ENCODE results near the gene MEX3D.

MEX3D gene

DNA sequence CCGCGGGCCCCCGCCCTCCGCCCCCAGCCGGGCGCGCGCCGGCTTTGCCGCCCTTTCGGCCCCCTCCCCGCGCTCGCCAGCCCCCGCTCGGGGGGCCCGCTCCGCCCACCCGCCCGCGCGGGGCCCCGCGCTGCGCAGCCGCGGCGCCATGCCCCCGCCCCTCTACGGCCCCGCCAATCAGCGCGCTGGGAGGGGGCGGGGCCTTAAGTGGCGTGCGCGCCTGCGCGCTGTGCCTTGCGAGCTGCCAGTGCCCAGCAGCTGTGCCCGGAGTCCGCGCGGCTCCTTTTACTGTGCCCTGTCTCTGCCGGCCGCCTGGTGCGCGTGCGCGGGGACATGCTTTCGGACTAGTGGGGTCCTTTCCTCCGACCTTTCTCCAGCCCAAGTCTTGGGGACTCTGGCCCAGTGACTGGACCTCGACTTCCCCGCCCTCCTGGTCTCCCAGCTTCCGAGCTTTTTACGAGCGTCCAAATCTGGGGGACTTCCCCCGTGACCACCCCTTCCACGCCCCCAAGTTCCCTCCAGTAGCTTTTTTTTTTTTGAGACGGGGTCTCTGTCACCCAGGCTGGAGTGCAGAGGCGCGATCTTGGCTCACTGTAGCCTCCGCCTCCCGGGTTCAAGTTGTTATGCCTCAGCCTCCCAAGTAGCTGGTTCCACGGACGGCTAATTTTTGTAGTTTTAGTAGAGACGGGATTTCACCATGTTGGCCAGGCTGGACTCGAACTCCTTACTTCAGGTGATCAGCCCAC is 24.8 kb upstream of the MEX3D start, which contains the start of gene MBD3:
Gene MBD3 (minus strand): TSS at position 111 of the 746 bp plus-strand sequence. CDS start 234 bp downstream, outside the sequence.
- peak in 1 of 2 experiments; percentile 32 for DNase-seq

- DNase-seq: peak in 1 of 2 experiments; percentile 6
These were observed 24.1 kb upstream of the MEX3D start for GRCh38 chr19:1592024-1592754.

DNA sequence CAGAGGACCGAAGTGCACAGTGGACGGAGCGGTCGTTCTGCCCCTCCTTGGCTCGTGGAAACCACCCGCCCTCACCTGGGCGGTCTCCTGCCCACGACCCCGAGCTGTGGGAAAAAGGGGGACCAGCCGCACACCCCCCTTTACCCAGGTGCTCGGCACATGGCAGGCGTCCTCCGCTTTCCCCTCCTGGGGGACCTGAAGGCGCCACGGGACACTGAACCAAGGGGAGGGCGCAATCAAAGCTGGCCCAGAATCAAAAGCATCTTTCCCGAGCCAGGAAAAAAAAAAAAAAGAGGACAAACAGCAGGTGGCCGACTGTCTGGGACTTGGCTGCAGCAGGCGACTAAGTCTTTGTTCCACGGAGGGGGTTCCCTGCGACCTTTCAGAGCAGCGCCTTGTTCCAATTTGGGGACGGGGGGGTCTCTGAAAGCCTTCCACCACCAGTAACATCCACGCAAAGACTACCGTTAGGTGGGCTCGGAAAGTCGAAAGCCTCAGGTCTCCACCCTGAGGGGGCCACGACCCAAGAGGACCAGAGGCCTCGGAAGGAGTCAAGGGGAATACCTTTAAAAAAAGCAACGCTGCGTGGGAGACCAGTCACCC is 23.4 kb upstream of the MEX3D start:
- peak in 1 of 2 experiments; percentile 1 for DNase-seq

GRCh38 chr19:1590641-1591397 is 22.7 kb upstream of the MEX3D start:
- no peak for DNase-seq

- no peak for DNase-seq
These were observed 19.7 kb upstream of the MEX3D start for GRCh38 chr19:1587872-1588271.

DNA sequence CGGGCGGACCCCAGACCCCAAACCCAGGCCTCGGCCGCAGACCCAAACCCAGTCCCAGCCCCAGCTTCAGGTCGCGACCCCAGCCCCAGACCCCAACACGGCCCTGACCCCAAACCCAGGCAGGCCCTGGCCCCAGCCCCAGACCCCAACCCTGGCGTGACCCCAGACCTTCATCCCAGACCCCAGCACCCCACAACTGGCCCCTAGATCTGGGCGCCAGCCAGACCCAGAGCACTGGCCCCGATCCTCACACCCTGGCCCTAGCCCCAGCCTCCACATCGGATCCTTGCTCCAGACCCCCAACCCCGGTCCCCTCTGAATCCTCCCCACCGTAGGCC is 17.1 kb upstream of the MEX3D start:
- no peak for DNase-seq

DNA sequence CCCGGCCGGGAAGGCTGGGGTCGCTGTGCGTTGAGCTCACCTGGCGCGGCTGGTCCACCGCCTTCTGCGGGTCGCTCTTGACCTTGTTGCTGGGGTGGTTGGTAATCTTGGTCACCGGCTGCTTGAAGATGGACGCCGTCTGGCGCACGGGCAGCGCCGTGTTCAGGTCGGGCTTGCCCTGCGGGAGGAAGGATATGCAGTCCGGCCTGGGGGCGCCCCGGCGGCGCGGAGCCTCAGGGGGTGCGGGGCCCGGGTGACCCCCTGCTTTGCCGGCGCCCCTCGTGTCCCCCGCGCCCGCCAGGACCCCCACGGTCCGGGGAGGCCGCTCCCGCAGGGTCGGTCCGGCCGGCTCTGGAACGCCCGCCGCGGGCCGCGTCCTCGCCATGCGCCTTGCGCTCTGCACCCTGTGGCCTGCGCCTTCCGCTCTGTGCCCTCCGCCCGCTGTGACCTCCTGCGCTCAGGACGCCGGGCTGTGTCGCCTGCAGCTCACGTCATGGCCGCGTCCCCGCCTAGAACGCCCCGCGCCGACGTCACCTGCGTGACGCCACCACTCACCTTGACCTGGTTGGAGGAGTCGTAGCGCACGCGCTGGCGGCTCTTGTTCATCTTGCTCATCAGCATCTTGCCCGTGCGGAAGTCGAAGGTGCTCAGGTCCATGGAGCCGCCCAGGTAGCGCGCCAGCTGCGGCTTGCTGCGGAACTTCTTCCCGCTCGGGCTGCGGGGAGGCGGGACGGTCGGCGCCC is 16.5 kb upstream of the MEX3D start:
- no peak for DNase-seq

DNA sequence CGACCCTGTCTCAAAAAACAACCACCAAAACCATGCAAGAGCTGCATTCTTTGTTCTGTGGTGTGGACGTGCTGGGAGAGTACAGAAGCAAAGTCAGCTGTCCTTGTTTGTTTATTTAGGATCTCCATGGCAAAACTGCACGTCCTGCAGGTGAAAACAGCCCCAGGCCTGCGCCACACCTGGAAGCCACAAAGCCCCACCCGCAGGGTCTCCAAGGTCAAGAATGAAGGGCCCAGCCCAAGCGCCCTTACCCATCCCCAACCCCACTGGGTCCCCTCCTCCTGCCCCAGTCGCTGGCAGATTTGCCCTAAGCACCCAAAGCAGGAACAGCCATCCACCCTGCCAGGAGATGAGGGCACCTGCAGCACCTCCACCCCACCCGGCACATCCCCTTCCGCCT is 14.1 kb upstream of the MEX3D start:
- DNase-seq: no peak

DNA sequence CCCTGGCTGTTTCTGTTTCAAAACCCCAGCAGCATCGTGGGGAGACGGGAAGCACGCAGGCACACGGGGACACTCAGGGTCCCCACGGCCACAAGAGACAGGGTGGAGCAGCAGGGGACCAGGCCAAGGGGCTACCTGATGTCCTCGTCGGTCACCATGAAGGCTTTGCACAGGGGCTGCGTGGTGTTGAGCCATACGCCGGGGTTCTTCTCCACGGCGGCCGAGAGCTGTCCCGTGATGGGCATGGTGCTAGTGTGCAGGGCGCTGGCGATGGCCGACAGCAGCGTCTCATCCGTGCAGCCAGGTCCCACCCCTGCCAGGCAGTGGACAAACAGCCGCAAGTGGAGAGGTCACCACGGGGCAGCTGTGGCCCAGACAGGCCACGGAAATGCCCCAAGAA is 12.8 kb upstream of the MEX3D start:
- DNase-seq: no peak

DNA sequence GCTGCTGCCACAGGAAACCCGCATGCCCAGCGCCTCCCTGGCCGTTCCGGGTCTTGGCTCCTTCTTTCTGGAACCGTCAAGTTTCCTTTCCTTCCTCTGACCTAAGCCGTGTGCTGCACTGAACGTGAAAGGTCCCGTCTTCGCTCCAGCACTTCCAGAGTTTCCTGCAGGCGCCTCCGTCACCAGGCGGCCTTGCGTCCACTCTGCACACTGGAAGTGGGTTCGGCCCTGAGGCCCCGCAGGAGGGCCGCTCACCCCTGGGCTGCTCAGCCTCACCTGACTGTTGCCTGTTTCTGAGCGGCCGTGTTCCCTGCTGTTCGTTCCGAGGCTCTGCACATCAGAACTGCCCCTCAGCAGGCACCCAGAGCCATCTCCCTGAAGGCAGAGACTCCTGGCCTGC is 12.3 kb upstream of the MEX3D start:
- no peak for DNase-seq

- DNase-seq: no peak
These were observed 11.1 kb upstream of the MEX3D start for GRCh38 chr19:1579222-1579621.

- no peak for DNase-seq
These were observed 9.9 kb upstream of the MEX3D start for GRCh38 chr19:1577929-1578618.

GRCh38 chr19:1577090-1577928 is 9.2 kb upstream of the MEX3D start:
- DNase-seq: no peak

- DNase-seq: no peak
These were observed 8.3 kb upstream of the MEX3D start for GRCh38 chr19:1576242-1577089.

DNA sequence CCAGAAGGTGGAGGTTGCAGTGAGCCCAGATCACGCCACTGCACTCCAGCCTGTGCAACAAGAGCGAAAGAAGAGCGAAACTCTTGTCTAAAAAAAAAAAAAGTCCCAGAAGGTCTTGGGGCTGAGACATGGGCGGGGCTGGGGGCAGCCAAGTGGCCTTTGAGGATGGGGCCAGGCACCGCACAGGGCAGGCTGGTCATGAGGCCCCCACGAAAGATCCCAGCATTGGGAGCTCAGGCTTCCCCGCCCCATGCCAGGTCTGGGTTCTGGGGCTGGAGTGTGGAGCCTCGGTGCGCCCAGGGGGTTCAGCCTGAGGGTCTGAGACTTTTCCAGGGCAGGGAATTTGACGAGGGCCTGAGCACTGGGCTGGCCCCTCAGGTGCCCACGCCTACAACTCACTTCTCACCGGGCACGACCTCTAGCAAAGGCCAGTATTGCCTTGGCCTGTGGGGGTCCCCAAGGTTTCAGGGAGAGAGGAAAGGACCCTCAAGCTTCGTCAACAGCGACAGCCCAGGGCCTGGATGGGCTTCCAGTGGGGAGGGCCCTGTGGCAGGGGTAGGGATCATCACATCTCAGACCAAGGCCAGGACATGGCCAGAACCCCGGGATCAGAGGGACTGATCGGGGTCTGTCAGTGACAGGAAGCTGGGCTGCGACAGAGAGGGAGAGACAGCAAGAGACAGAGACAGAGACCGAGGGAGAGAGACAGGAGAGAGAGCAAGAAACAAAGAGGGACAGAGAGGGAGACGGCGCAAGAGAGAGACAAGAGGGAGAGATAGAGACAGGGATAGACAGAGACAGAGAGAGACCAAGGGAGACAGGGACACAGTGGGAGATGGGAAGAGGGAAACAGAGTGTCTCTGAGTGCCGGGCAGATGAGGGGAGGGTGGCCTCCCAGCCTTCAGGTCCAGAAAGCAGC is 7.5 kb upstream of the MEX3D start:
- DNase-seq: no peak

DNA sequence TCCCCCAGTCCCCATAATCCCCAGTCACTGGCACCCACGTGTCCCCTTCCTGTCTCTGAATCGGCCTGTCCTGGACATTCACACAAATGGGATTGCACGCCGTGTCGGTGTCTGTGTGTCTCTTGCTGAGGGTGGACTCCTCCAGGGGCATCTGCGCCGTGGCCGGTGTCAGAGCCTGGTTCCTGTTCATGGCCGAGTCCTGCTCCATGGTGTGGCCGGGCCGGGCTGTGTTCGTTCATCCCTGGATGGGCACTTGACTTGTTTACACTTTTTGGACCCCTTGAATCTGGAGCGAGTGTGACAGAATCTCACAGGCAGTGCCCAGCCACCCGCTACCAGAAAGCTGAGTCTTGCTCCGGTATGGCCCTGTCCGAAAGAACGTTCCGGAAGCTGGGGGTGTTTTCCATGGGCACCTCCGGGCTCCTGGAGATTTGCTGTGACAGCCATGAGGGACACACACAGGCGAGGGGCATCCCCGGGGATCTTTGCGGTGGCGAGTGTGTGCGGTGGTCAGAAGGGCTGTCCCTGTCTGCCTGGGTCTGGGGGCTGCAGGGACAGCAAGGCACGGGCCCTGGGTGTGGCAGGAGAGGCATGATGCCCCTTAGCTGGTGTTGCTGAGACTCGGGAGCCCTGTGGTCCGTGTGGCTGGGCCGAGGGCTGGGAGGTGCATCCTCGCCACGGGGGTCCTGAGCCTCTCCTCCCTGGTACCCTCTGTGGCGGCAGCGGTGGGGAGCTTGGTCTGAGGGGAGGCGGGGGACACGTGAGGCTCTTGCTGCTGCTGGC is 6.4 kb upstream of the MEX3D start:
- DNase-seq: no peak

DNA sequence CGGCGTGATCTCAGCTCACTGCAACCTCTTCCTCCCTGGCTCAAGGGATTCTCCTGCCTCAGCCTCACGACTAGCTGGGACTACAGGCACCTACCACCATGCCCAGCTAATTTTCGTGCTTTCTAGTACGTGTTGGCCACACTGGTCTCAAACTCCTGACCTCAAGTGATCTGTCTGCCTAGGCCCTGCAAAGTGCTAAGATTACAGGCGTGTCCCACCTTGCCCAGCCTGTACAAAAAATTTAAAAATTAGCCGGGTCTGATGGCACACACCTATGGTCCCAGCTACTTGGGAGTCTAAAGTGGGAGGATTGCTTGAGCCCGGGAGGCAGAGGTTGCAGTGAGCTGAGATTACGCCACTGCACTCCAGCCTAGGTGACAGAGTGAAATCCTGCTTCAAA is 4.7 kb upstream of the MEX3D start:
- no peak for DNase-seq

DNA sequence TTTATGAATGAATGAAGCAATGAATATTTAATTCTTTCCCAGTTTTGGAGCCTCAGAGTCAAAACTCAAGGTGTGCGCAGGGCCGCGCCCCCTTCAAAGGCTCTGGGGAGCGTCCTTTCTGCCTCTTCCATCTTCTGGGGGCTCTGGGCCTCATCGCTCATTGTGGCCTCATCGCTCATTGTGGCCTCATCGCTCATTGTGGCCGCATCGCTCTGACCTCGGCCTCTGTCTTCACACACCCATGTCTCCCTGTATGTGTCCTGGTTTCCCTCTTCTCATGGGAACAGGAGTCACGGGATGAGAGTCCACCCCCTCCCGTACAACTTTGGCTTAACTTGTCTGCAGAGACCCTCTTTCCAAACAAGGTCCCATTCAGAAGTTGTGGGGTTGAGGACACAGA is 3.2 kb upstream of the MEX3D start:
- DNase-seq: no peak

Data from cerebellar nuclear complex (tissue), 1 donor.